H1 (cell line): ENCODE measurements around the gene ZNF81. TPM values are rescaled to one million over a fixed set of nuclear protein-coding genes. Genes with fewer than 3 reads are reported as not detected.
"Not testable (repeated sequence)": the region's sequence is repeated elsewhere in the genome, so short reads cannot be mapped to it uniquely, and the experiment has no call there.

Experiments used
- CTCF ChIA-PET: fragments of 300-600 bp; sonication (Branson Sonifier 250); formaldehyde crosslinking; loops from one replicate; lab custom pipeline; 2021; ENCODE audit not compliant: partially characterized antibody; lab: Charles Lee
- POLR2A ChIA-PET: fragments of 300-600 bp; sonication (Branson Sonifier 250); formaldehyde crosslinking; loops from one replicate; lab custom pipeline; 2021; ENCODE audit warnings: inconsistent platforms; ENCODE audit not compliant: partially characterized antibody; lab: Charles Lee
- DNase-seq, 2 experiments: peaks; one replicate each; pipeline versions ENCODE4 v3.0.0 to v3.0.0-alpha.2; 2010 to 2022; ENCODE audit warnings: low spot score in 2 of 2, low read depth in 1 of 2, mixed read lengths in 1 of 2
- FAIRE-seq: peaks from 2 replicates; lab custom pipeline; 2011; peaks lifted over from hg19 to GRCh38; lab: Jason Lieb, UNC
- H2AFZ ChIP-seq: 2 replicates; pipeline ENCODE4 v1.8.1; 2012; ENCODE audit warnings: low read length, inconsistent platforms
- H2AK5ac ChIP-seq: 2 replicates; pipeline ENCODE4 v1.6.1; 2013; ENCODE audit warnings: low read depth, low read length
- H2BK120ac ChIP-seq: replicated peaks from 2 replicates; pipeline ENCODE3; 2013; ENCODE audit warnings: low read depth, low read length, inconsistent platforms
- H2BK12ac ChIP-seq: 2 replicates; pipeline ENCODE4 v1.6.1; 2013; ENCODE audit warnings: low read depth, low read length
- H2BK15ac ChIP-seq: 2 replicates; pipeline ENCODE4 v1.6.1; 2013; ENCODE audit warnings: low read length
- H2BK20ac ChIP-seq: 2 replicates; pipeline ENCODE4 v1.6.1; 2013; ENCODE audit warnings: low read length
- H2BK5ac ChIP-seq: 2 replicates; pipeline ENCODE4 v1.6.1; 2013; ENCODE audit warnings: low read depth, low read length
- H3K14ac ChIP-seq: 2 replicates; pipeline ENCODE4 v1.6.1; 2013; ENCODE audit warnings: inconsistent platforms; ENCODE audit not compliant: insufficient read length
- H3K18ac ChIP-seq: 2 replicates; pipeline ENCODE4 v1.6.1; 2013; ENCODE audit warnings: low read length; ENCODE audit errors: extremely low read depth
- H3K23ac ChIP-seq: 2 replicates; pipeline ENCODE4 v1.6.1; 2013; ENCODE audit warnings: inconsistent platforms; ENCODE audit not compliant: insufficient read length
- H3K23me2 ChIP-seq: 2 replicates; pipeline ENCODE4 v1.6.1; 2013; ENCODE audit warnings: low read depth, low read length
- H3K27ac ChIP-seq: 2 replicates; pipeline ENCODE4 v1.6.1; 2011; ENCODE audit warnings: low read depth, low read length, inconsistent platforms
- H3K27me3 ChIP-seq, 4 experiments: replicated peaks in 1 of 4; 1 replicate in 1 of 4; 2 replicates in 3 of 4; pipeline versions ENCODE4 v1.6.1 to v1.8.1; 2011 to 2013; ENCODE audit warnings: low read length in 3 of 4, mild to moderate bottlenecking in 3 of 4, inconsistent platforms in 2 of 4, mixed read lengths in 2 of 4, moderate library complexity in 1 of 4; ENCODE audit not compliant: control insufficient read depth in 3 of 4, insufficient read depth in 3 of 4; ENCODE audit errors: extremely low read depth in 1 of 4
- H3K36me3 ChIP-seq, 4 experiments: 2 replicates each; pipeline versions ENCODE4 v1.6.1 to v1.8.1; 2011 to 2013; ENCODE audit warnings: mild to moderate bottlenecking in 4 of 4, low read length in 3 of 4, moderate library complexity in 2 of 4, control low read depth in 1 of 4, inconsistent platforms in 1 of 4; ENCODE audit not compliant: insufficient read depth in 4 of 4, control insufficient read depth in 2 of 4
- H3K4ac ChIP-seq: replicated peaks from 2 replicates; pipeline ENCODE3; 2013; ENCODE audit warnings: low read length, low read depth, mixed read lengths, inconsistent platforms; ENCODE audit not compliant: insufficient read length
- H3K4me1 ChIP-seq, 4 experiments: replicated peaks in 1 of 4; 1 replicate in 1 of 4; 2 replicates in 3 of 4; pipeline versions ENCODE4 v1.6.1 to v1.8.1; 2011 to 2013; ENCODE audit warnings: low read length in 3 of 4, inconsistent platforms in 2 of 4, mixed read lengths in 1 of 4; ENCODE audit not compliant: insufficient read depth in 4 of 4, control insufficient read depth in 3 of 4
- H3K4me2 ChIP-seq, 2 experiments: 2 replicates each; pipeline versions ENCODE4 v1.6.1 to v1.8.1; 2011 to 2013; ENCODE audit warnings: low read depth in 2 of 2, low read length in 2 of 2, control low read depth in 1 of 2, inconsistent platforms in 1 of 2, mild to moderate bottlenecking in 1 of 2; ENCODE audit not compliant: insufficient read depth in 1 of 2
- H3K4me3 ChIP-seq, 4 experiments: fragments of 200-600, 300-600 bp in 1 of 4; sonication (generic), shearing (Covaris generic), sonication (Bioruptor Twin) in 1 of 4; 2 replicates each; pipeline versions ENCODE4 v1.5.1 to v1.8.1; 2011 to 2016; ENCODE audit warnings: low read length in 4 of 4, low read depth in 3 of 4, control low read depth in 2 of 4, inconsistent platforms in 2 of 4, mild to moderate bottlenecking in 2 of 4, mixed read lengths in 1 of 4, moderate library complexity in 1 of 4; ENCODE audit not compliant: insufficient read depth in 2 of 4; ENCODE audit errors: extremely low read depth in 1 of 4
- H3K56ac ChIP-seq: replicated peaks from 2 replicates; pipeline ENCODE3; 2013; ENCODE audit warnings: low read depth, mild to moderate bottlenecking, mixed read lengths, low read length, inconsistent platforms; ENCODE audit not compliant: insufficient read length
- H3K79me1 ChIP-seq: 2 replicates; pipeline ENCODE4 v1.6.1; 2013; ENCODE audit warnings: low read depth, low read length, control low read depth
- H3K79me2 ChIP-seq, 2 experiments: 2 replicates each; pipeline versions ENCODE4 v1.6.1 to v1.8.1; 2012 to 2013; ENCODE audit warnings: low read length in 2 of 2, mild to moderate bottlenecking in 2 of 2, inconsistent platforms in 1 of 2; ENCODE audit not compliant: insufficient read depth in 2 of 2, control insufficient read depth in 1 of 2
- H3K9ac ChIP-seq, 4 experiments: replicated peaks in 1 of 4; 1 replicate in 1 of 4; 2 replicates in 3 of 4; pipeline versions ENCODE4 v1.6.1 to v1.8.1; 2011 to 2013; ENCODE audit warnings: low read depth in 3 of 4, low read length in 3 of 4, control low read depth in 2 of 4, mild to moderate bottlenecking in 2 of 4, moderate library complexity in 2 of 4, inconsistent platforms in 1 of 4; ENCODE audit errors: extremely low read depth in 1 of 4
- H3K9me3 ChIP-seq, 2 experiments: 2 replicates each; pipeline versions ENCODE4 v1.6.1 to v1.8.1; 2012 to 2013; ENCODE audit warnings: mild to moderate bottlenecking in 2 of 2, moderate library complexity in 2 of 2, control low read depth in 1 of 2, inconsistent platforms in 1 of 2, low read depth in 1 of 2, low read length in 1 of 2, mixed read lengths in 1 of 2; ENCODE audit not compliant: insufficient read depth in 2 of 2
- H4K20me1 ChIP-seq, 2 experiments: replicated peaks in 1 of 2; 2 replicates each; pipeline versions ENCODE3 to v1.8.1; 2011 to 2013; ENCODE audit warnings: inconsistent platforms in 2 of 2, low read length in 2 of 2, mild to moderate bottlenecking in 1 of 2; ENCODE audit not compliant: insufficient read depth in 2 of 2, control insufficient read depth in 1 of 2
- H4K5ac ChIP-seq: 2 replicates; pipeline ENCODE4 v1.6.1; 2013; ENCODE audit warnings: low read length, low read depth, mixed read lengths, inconsistent platforms; ENCODE audit not compliant: insufficient read length
- H4K8ac ChIP-seq: 2 replicates; pipeline ENCODE4 v1.8.0; 2013; ENCODE audit warnings: mild to moderate bottlenecking, moderate library complexity, low read length, inconsistent platforms; ENCODE audit not compliant: insufficient read depth; ENCODE audit errors: extremely low read depth
- H4K91ac ChIP-seq: replicated peaks from 2 replicates; pipeline ENCODE3; 2013; ENCODE audit warnings: low read length, mixed read lengths, inconsistent platforms; ENCODE audit not compliant: insufficient read length
- RBBP5 ChIP-seq: IDR thresholded peaks from 2 replicates; pipeline ENCODE4 v1.7.1; 2012; ENCODE audit warnings: low read depth, mild to moderate bottlenecking, inconsistent platforms, low read length, moderate library complexity, borderline replicate concordance
- WGBS, 2 experiments: shearing (Covaris generic) in 1 of 2; methylation state at CpG; one replicate each; pipeline versions ENCODE4 v1.1.6 to v1.1.7; 2013 to 2015; ENCODE audit warnings: low lambda C conversion rate in 2 of 2, mixed read lengths in 2 of 2, inconsistent platforms in 1 of 2, low coverage in 1 of 2, missing lambda C conversion rate in 1 of 2; ENCODE audit not compliant: insufficient replicate concordance in 2 of 2, insufficient coverage in 1 of 2, insufficient read length in 1 of 2; ENCODE audit errors: extremely low coverage in 1 of 2, missing lambda C conversion rate in 1 of 2; 5-methylcytosine and 5-hydroxymethylcytosine counted together
- polyA plus RNA-seq, 7 experiments: library from polyadenylated mRNA; depleted of rRNA in 3 of 7; stranded (reverse) in 5 of 7; unstranded in 2 of 7; fragments of >200 nt in 5 of 7; fragments of 200-250 nt in 2 of 7; gene quantifications; 1 replicate in 5 of 7; 2 replicates in 1 of 7; 4 replicates in 1 of 7; pipeline versions ENCODE4 v1.2.1 to v1.2.3, GENCODE V29; 2011 to 2013; ENCODE audit warnings: missing spikeins in 2 of 7, mixed read lengths in 2 of 7
- total RNA-seq: library from RNA; stranded (reverse); fragmentation: NEBNext Ultra II Directional; extraction: Animal tissue kit (Norgen Biotek cat#: 25700); gene quantifications from 2 replicates; pipeline ENCODE4 v1.2.1, GENCODE V29; 2021

Gene ZNF81
- total and polyA plus RNA-seq, 2 of the 8 experiments (the other 6 are each of a cell fraction or from before 2014, with no cell fraction given): 3.4 to 10.0 TPM

DNA sequence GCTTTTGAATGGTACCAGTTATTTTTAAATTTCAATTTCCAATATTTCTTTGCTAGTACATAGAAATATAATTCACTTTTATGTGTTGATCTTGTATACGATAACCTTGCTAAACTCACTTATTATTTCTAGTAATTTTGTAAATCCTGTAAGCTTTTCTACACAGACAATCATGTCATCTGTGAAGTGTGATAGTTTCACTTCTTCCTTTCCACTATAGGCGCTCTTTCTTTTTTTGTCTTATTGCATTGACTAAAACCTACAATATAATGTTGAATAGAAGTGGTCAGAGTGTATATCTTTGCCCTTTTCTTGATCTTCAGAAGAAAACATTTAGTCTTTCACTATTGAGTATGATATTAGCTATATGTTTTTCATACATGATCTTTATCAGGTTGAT is 90.5 kb downstream of the ZNF81 start (continued):
- no peak for TF ChIP-seq RBBP5

DNA sequence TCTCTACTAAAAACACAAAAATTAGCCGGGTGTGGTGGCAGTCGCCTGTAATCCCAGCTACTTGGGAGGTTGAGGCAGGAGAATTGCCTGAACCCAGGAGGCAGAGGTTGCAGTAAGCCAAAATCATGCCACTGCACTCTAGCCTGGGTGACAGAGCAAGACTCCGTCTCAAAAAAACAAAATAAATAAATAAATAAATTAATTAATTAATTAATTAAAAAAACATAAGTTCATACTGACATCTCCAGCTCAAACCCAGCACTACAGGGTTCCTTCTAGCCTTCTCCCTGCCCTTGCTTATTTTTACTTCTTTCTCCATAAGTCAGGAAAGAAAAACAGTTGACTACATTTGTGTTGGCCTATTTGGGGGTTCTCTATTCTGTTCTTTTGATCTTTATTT is 95.3 kb downstream of the ZNF81 start:
- H3K36me3 ChIP-seq, H4K20me1 ChIP-seq, H3K9ac ChIP-seq, H3K18ac ChIP-seq, H3K4me3 ChIP-seq, H3K23me2 ChIP-seq, H3K4me1 ChIP-seq, H2BK120ac ChIP-seq, H3K4me2 ChIP-seq, H3K56ac ChIP-seq, H2BK20ac ChIP-seq, FAIRE-seq, POLR2A ChIA-PET, H3K23ac ChIP-seq, H2BK5ac ChIP-seq, H2AK5ac ChIP-seq, H3K27me3 ChIP-seq, H2BK12ac ChIP-seq, H2AFZ ChIP-seq, H3K9me3 ChIP-seq, H3K4ac ChIP-seq, H3K14ac ChIP-seq, DNase-seq, H4K5ac ChIP-seq, H3K79me1 ChIP-seq, H3K27ac ChIP-seq, H4K8ac ChIP-seq, H3K79me2 ChIP-seq, H2BK15ac ChIP-seq, H4K91ac ChIP-seq: not testable (repeated sequence)
- CTCF ChIA-PET: interaction anchor here (0.8 kb wide), 1 partner anchor 94 kb away, joined by 3 read pairs; no protein-coding TSS in a partner anchor
- 96% methylated on average over 3 of the region's 3 CpGs; no CpG with 5 or more reads in 1 of the 2 experiments for WGBS, 2 experiments
